Coronary artery (tissue), 2 donors: ENCODE data around the gene PAQR7.

Experiments used
- DNase-seq: peaks from one replicate; pipeline ENCODE4 v3.0.0-alpha.2; 2017; ENCODE audit warnings: low spot score
- H3K27ac ChIP-seq, 2 donors: fragments of 200-600 bp; sonication (generic); one replicate each; pipeline ENCODE4 v1.5.1; 2016 to 2019
- H3K4me3 ChIP-seq: fragments of 200-600 bp; sonication (generic); 2 replicates; pipeline ENCODE4 v1.5.1; 2016; ENCODE audit warnings: mild to moderate bottlenecking, moderate library complexity
- TF ChIP-seq, protein P1 (sequence below): fragments of 200-600 bp; sonication (generic); IDR thresholded peaks from one replicate; pipeline ENCODE4 v1.5.1; 2019; ENCODE audit warnings: antibody characterized with exemption

The PAQR7 gene

DNA sequence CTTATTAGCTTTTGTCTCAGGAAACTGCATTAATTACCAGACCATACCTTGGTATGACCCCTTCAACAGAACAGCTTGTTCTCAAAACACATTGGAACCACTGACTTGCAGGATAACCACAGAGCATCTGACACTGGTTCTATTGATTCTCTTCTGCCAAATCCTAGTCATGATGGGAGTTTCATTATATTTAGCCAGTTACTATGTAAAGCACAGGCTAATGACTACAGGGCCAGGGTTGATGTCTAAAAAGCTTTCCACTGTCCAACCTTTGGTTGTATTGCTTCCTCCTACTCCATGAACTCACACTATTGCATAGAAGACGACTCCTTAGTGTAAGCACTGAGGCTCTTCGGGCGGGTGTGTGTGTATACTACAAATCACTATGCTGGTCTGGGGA, 27.0 kb upstream of the PAQR7 start:
- no peak for DNase-seq
- TF ChIP-seq, protein P1, sequence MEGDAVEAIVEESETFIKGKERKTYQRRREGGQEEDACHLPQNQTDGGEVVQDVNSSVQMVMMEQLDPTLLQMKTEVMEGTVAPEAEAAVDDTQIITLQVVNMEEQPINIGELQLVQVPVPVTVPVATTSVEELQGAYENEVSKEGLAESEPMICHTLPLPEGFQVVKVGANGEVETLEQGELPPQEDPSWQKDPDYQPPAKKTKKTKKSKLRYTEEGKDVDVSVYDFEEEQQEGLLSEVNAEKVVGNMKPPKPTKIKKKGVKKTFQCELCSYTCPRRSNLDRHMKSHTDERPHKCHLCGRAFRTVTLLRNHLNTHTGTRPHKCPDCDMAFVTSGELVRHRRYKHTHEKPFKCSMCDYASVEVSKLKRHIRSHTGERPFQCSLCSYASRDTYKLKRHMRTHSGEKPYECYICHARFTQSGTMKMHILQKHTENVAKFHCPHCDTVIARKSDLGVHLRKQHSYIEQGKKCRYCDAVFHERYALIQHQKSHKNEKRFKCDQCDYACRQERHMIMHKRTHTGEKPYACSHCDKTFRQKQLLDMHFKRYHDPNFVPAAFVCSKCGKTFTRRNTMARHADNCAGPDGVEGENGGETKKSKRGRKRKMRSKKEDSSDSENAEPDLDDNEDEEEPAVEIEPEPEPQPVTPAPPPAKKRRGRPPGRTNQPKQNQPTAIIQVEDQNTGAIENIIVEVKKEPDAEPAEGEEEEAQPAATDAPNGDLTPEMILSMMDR = no peak
- Histone ChIP-seq H3K4me3 (no peak overlapping the region), H3K27ac (no peak overlapping the region)

DNA sequence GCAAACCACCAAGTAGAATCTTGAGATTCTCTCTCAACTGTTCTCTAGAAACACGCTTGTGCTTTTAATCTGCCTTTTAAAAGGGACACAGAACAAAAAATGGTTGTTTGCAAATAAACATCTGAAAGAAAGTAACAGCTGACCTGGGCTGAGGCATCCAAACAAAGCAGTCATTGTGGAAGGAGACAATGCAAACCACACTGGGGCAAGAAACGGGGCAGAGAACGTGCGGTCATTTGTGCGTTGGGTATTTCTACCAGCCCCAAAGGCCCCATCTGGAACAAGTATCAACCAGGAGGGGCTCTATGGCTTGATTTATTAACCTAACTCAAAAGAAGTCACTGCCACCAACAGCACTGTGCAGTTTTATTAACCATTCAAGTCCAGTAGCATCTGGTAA, 24.7 kb upstream of the PAQR7 start:
- DNase-seq = no peak
- H3K4me3 ChIP-seq = no peak overlapping the region
- TF ChIP-seq, protein P1 = no peak
- no peak overlapping the region for H3K27ac ChIP-seq

DNA sequence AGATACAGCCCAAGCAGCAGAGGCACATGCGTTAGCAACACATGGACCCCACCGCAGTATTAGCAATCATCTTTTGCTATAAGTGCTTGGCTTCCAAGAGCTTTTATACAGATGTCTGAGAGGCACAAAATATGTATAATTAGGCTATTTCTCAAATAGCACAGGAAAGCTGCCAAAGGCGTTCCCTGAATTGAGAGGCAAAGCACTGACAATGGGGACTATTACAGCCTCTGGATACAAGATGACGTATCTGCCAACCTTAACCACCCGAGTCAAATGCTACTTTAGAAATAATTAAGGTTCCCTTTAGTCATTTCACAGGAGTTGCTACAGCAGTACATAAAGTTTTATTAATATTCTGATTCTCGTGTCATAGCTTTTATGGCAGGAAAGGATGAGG, 24.3 kb upstream of the PAQR7 start:
- Histone ChIP-seq H3K27ac (no peak overlapping the region), H3K4me3 (no peak overlapping the region)
- TF ChIP-seq, protein P1 = no peak
- DNase-seq = no peak

DNA sequence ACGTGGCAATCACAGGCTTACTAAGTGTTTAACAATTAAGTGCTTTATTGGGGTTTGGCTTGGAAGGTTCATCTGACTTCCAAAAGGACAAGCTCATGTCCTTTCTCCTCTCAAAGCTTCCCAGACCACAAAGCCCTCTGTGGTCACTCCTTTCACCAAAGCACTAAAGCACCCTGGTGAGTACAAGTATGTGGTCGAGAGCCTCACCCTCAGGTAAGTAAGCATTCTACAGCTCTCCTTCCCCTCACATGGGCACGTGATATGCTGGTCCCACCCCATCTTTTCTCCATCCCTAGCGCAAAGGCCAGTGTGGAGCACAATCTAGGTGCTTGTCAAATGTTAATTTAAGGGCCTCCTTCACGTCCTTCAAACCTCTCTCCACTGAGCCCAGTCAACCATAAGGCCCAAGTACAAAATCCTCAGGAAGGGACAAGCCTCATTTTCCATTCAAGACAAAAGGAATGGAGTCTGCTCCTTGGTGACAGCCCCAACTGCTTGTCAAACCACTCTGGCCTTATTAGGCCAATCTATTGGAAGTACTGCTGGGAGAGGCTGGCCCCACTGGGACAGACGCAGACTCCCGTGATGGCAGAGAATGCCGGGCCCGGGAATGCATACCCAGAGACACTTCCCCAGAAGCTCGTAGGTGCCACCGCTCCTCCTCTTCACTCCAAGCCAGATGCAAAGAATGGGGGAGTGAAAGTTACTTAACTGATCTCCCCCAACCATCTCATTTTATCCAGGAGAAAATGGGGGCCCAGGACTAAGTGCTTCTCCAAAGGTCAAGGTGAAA, 22.9 kb upstream of the PAQR7 start:
- no peak overlapping the region for H3K27ac ChIP-seq
- H3K4me3 ChIP-seq = no peak overlapping the region
- TF ChIP-seq, protein P1 = no peak
- no peak for DNase-seq

DNA sequence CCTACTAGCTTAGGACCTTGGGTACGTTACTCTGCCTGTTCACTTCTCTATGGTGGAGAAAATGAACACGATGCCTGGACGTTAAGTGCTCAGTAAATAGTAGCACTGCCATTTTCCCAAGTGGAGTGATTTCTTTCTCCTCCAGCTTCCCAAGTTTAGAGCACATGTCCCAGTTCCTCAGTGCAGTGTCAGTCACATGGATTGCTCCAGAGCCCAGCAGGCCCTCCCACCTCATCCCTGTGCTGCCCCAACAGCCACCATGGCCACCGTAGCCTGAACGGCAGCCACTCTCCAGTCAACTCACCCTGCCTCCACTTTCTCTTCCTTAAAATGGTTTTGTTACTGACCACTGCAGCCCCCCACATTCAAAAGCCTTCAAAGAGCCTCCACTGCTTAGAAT, 22.2 kb upstream of the PAQR7 start:
- Histone ChIP-seq H3K27ac (no peak overlapping the region), H3K4me3 (no peak overlapping the region)
- DNase-seq = no peak
- TF ChIP-seq, protein P1 = no peak

DNA sequence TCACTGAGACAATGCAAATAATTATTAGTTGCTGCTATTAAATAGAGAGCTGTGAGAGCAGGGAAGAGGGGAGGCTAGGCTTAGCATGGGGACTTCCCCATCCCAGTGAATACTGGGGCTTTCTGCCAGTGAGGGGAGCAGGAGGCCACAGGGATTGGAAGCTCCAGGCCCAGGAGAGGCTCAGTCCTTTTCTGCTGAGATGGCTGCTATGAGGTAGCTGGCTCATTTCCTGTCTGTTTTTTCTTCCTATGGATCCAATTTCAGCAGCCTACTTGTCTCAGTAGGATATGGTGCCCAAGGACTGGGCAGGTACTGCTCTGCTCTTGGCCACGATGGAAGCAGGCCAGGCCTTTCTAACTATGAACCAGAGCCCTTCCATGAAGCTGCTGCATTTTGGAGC, 20.8 kb upstream of the PAQR7 start:
- no peak for DNase-seq
- TF ChIP-seq, protein P1 = no peak
- Histone ChIP-seq H3K4me3 (no peak overlapping the region), H3K27ac (no peak overlapping the region)

DNA sequence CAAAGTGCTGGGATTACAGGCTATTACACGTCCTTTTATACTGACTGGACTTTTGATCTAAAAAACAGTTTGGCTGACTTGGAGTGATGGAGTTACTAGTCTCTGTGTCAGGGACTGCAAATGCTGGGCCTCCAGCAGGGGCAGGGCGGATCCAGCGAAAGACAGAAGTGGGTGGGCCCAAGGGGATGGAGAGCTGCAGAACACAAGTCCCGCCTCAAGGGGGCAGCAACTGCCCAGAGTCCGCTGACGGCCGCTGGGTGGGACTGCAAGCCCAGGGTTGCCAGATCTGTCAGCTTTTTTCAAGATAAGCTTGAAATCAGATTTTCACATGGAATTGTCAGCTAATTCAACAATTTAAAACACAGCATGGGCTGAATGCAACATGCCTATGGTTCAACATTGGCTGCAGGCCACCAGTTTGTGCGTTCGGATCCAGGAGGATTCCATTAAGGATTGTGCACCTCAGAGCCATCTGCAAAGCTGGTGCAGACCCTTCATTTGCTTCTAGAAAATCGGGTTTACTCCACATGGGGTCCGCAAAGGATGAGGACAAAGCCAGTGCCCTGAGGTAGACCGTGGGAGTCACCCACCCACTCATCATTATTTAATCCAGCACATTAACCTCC, 20.0 kb upstream of the PAQR7 start:
- Histone ChIP-seq H3K4me3 (peak overlapping the region; percentile 32), H3K27ac (peak overlapping the region in 1 of 2 donors; percentile 49)
- DNase-seq = peak; percentile 91
- TF ChIP-seq, protein P1 = peak; percentile 93
